Activated CD4-positive, alpha-beta T cell treated with anti-CD3 and anti-CD28 coated beads, Interleukin-2, amount 10 ng/mL, durations not matched to agents 7 days and 5 days (primary cell): Measurements from ENCODE around the gene PIR. TPM values are rescaled to one million over a fixed set of nuclear protein-coding genes. Genes with fewer than 3 reads are reported as not detected.

Experiments
- CTCF ChIA-PET: fragments of 350-600 bp; sonication (Branson Sonifier 250); formaldehyde crosslinking; loops from one replicate; lab custom pipeline; 2021; ENCODE audit warnings: antibody characterized with exemption; lab: Charles Lee
- POLR2A ChIA-PET: fragments of 350-600 bp; sonication (Branson Sonifier 250); formaldehyde crosslinking; loops from one replicate; lab custom pipeline; 2021; ENCODE audit warnings: antibody characterized with exemption; lab: Charles Lee
- DNase-seq: peaks from one replicate; pipeline ENCODE4 v3.0.0-alpha.2; 2020
- H3K27ac Mint-ChIP-seq: one replicate; pipeline ENCODE4 v1.8.0; 2021; ENCODE audit warnings: mild to moderate bottlenecking, moderate library complexity, mixed read lengths
- H3K27me3 Mint-ChIP-seq: one replicate; pipeline ENCODE4 v1.8.0; 2021; ENCODE audit warnings: mixed read lengths
- H3K36me3 Mint-ChIP-seq: one replicate; pipeline ENCODE4 v1.8.0; 2021; ENCODE audit warnings: low read depth, mixed read lengths
- H3K4me1 Mint-ChIP-seq: one replicate; pipeline ENCODE4 v1.8.0; 2021; ENCODE audit warnings: mixed read lengths
- H3K4me3 Mint-ChIP-seq: one replicate; pipeline ENCODE4 v1.8.0; 2021; ENCODE audit warnings: mild to moderate bottlenecking, moderate library complexity, mixed read lengths
- H3K9me3 Mint-ChIP-seq: one replicate; pipeline ENCODE4 v1.8.0; 2021; ENCODE audit warnings: mixed read lengths
- total RNA-seq, 2 experiments: library from RNA; stranded (reverse); gene quantifications; one replicate each; pipeline ENCODE4 v1.2.3, GENCODE V29; 2021

Gene PIR
- total RNA-seq, 2 experiments from 2014 or later: 1.3 to 1.7 TPM

GRCh38 chrX:15472531-15472930 is 20.6 kb downstream of the PIR start:
- H3K27ac Mint-ChIP-seq: no peak overlapping the region
- ChIA-PET CTCF (interaction anchor here (0.6 kb wide), 1 partner anchor 21 kb away, joined by 3 read pairs; no protein-coding TSS in a partner anchor), POLR2A (no interaction called here)
- no peaks in the 10 kb centered on the region for H3K36me3 Mint-ChIP-seq
- no peak for DNase-seq
- H3K9me3 Mint-ChIP-seq: no peaks in the 10 kb centered on the region
- no peaks in the 10 kb centered on the region for H3K4me1 Mint-ChIP-seq
- H3K27me3 Mint-ChIP-seq: no peaks in the 10 kb centered on the region
- H3K4me3 Mint-ChIP-seq: no peak overlapping the region

GRCh38 chrX:15471028-15471427 is 22.1 kb downstream of the PIR start:
- Mint-ChIP-seq H3K36me3 (no peaks in the 10 kb centered on the region), H3K4me3 (no peak overlapping the region), H3K27ac (no peak overlapping the region), H3K27me3 (no peaks in the 10 kb centered on the region), H3K9me3 (no peaks in the 10 kb centered on the region), H3K4me1 (no peaks in the 10 kb centered on the region)
- ChIA-PET POLR2A (no interaction called here), CTCF (interaction anchor here (0.6 kb wide), 2 partner anchors 10 to 1222 kb away, joined by 3 to 6 read pairs; no protein-coding TSS in a partner anchor)
- DNase-seq: peak; percentile 57

GRCh38 chrX:15469613-15470012 is 23.5 kb downstream of the PIR start:
- no peak overlapping the region for H3K27ac Mint-ChIP-seq
- H3K4me1 Mint-ChIP-seq: no peaks in the 10 kb centered on the region
- ChIA-PET POLR2A (no interaction called here), CTCF (no interaction called here)
- no peaks in the 10 kb centered on the region for H3K9me3 Mint-ChIP-seq
- no peak for DNase-seq
- peaks cover 2% of the 10 kb centered on the region for H3K27me3 Mint-ChIP-seq
- H3K36me3 Mint-ChIP-seq: no peaks in the 10 kb centered on the region
- no peak overlapping the region for H3K4me3 Mint-ChIP-seq

GRCh38 chrX:15468036-15468435 is 25.1 kb downstream of the PIR start:
- POLR2A ChIA-PET: no interaction called here
- CTCF ChIA-PET: interaction anchor here (0.6 kb wide), 1 partner anchor 97 kb away, joined by 3 read pairs; no protein-coding TSS in a partner anchor
- H3K4me1 Mint-ChIP-seq: no peaks in the 10 kb centered on the region
- H3K9me3 Mint-ChIP-seq: no peaks in the 10 kb centered on the region
- H3K36me3 Mint-ChIP-seq: no peaks in the 10 kb centered on the region
- H3K27me3 Mint-ChIP-seq: peaks cover 5% of the 10 kb centered on the region
- no peak for DNase-seq
- H3K4me3 Mint-ChIP-seq: no peak overlapping the region
- no peak overlapping the region for H3K27ac Mint-ChIP-seq

GRCh38 chrX:15465896-15466651 is 27.1 kb downstream of the PIR start:
- DNase-seq: no peak
- Mint-ChIP-seq H3K9me3 (no peaks in the 10 kb centered on the region), H3K4me1 (no peaks in the 10 kb centered on the region), H3K4me3 (no peak overlapping the region), H3K27me3 (peaks cover 5% of the 10 kb centered on the region), H3K27ac (no peak overlapping the region), H3K36me3 (no peaks in the 10 kb centered on the region)
- ChIA-PET POLR2A (no interaction called here), CTCF (interaction anchor here (0.5 to 0.9 kb wide), 2 partner anchors 10 to 1211 kb away, joined by 3 to 4 read pairs; no protein-coding TSS in a partner anchor)

- no peak for DNase-seq
- POLR2A ChIA-PET: no interaction called here
These were observed 27.8 kb downstream of the PIR start for GRCh38 chrX:15465347-15465746.

GRCh38 chrX:15464704-15465103 is 28.4 kb downstream of the PIR start:
- H3K27ac Mint-ChIP-seq: no peak overlapping the region
- CTCF ChIA-PET: no interaction called here
- H3K4me3 Mint-ChIP-seq: no peak overlapping the region
- no peaks in the 10 kb centered on the region for H3K9me3 Mint-ChIP-seq
- POLR2A ChIA-PET: no interaction called here
- peaks cover 8% of the 10 kb centered on the region for H3K27me3 Mint-ChIP-seq
- H3K36me3 Mint-ChIP-seq: no peaks in the 10 kb centered on the region
- DNase-seq: no peak
- no peaks in the 10 kb centered on the region for H3K4me1 Mint-ChIP-seq

More at GRCh38 chrX:15465347-15465746, 27.8 kb downstream of the PIR start:
- Mint-ChIP-seq H3K27me3 (peaks cover 5% of the 10 kb centered on the region), H3K27ac (no peak overlapping the region), H3K9me3 (no peaks in the 10 kb centered on the region), H3K36me3 (no peaks in the 10 kb centered on the region), H3K4me3 (no peak overlapping the region), H3K4me1 (no peaks in the 10 kb centered on the region)
- CTCF ChIA-PET: no interaction called here

GRCh38 chrX:15451913-15452312 is 41.2 kb downstream of the PIR start:
- POLR2A ChIA-PET: no interaction called here
- Mint-ChIP-seq H3K4me3 (no peak overlapping the region), H3K4me1 (no peaks in the 10 kb centered on the region), H3K27me3 (no peaks in the 10 kb centered on the region), H3K27ac (no peak overlapping the region), H3K9me3 (no peaks in the 10 kb centered on the region), H3K36me3 (no peaks in the 10 kb centered on the region)
- DNase-seq: no peak
- CTCF ChIA-PET: interaction anchor here (0.7 kb wide), 1 partner anchor 21 kb away, joined by 3 read pairs; no protein-coding TSS in a partner anchor

GRCh38 chrX:15448010-15448639 is 45.0 kb downstream of the PIR start:
- Mint-ChIP-seq H3K9me3 (no peaks in the 10 kb centered on the region), H3K27me3 (no peaks in the 10 kb centered on the region), H3K27ac (no peak overlapping the region), H3K4me3 (no peak overlapping the region), H3K36me3 (no peaks in the 10 kb centered on the region), H3K4me1 (no peaks in the 10 kb centered on the region)
- no peak for DNase-seq
- CTCF ChIA-PET: no interaction called here
- POLR2A ChIA-PET: no interaction called here

- H3K36me3 Mint-ChIP-seq: no peaks in the 10 kb centered on the region
- H3K27me3 Mint-ChIP-seq: peaks cover 4% of the 10 kb centered on the region
- no peak overlapping the region for H3K27ac Mint-ChIP-seq
- no peak overlapping the region for H3K4me3 Mint-ChIP-seq
- no peak for DNase-seq
- no peaks in the 10 kb centered on the region for H3K9me3 Mint-ChIP-seq
- CTCF ChIA-PET: no interaction called here
- POLR2A ChIA-PET: no interaction called here
- H3K4me1 Mint-ChIP-seq: no peaks in the 10 kb centered on the region
These were observed 51.7 kb downstream of the PIR start for GRCh38 chrX:15441464-15441863.

GRCh38 chrX:15438332-15438731 is 54.8 kb downstream of the PIR start:
- no peak for DNase-seq
- no peaks in the 10 kb centered on the region for H3K9me3 Mint-ChIP-seq
- peaks cover 8% of the 10 kb centered on the region for H3K27me3 Mint-ChIP-seq
- ChIA-PET CTCF (no interaction called here), POLR2A (no interaction called here)
- no peak overlapping the region for H3K4me3 Mint-ChIP-seq
- H3K4me1 Mint-ChIP-seq: no peaks in the 10 kb centered on the region
- H3K36me3 Mint-ChIP-seq: no peaks in the 10 kb centered on the region
- no peak overlapping the region for H3K27ac Mint-ChIP-seq

- H3K4me3 Mint-ChIP-seq: no peak overlapping the region
- no peak for DNase-seq
- no peaks in the 10 kb centered on the region for H3K9me3 Mint-ChIP-seq
- CTCF ChIA-PET: no interaction called here
- POLR2A ChIA-PET: no interaction called here
- no peaks in the 10 kb centered on the region for H3K4me1 Mint-ChIP-seq
- peaks cover 14% of the 10 kb centered on the region for H3K27me3 Mint-ChIP-seq
- no peak overlapping the region for H3K27ac Mint-ChIP-seq
- H3K36me3 Mint-ChIP-seq: no peaks in the 10 kb centered on the region
These were observed 55.4 kb downstream of the PIR start for GRCh38 chrX:15437724-15438123.

- H3K9me3 Mint-ChIP-seq: no peaks in the 10 kb centered on the region
- no peak for DNase-seq
- no peaks in the 10 kb centered on the region for H3K36me3 Mint-ChIP-seq
- no peak overlapping the region for H3K27ac Mint-ChIP-seq
- CTCF ChIA-PET: no interaction called here
- POLR2A ChIA-PET: no interaction called here
- H3K27me3 Mint-ChIP-seq: peaks cover 21% of the 10 kb centered on the region
- no peak overlapping the region for H3K4me3 Mint-ChIP-seq
- H3K4me1 Mint-ChIP-seq: no peaks in the 10 kb centered on the region
These were observed 57.1 kb downstream of the PIR start for GRCh38 chrX:15435836-15436619.
